MM.1S (cell line): ENCODE measurements around the gene ZNF275.

Source experiments
- CTCF ChIP-seq: fragments of 300-600 bp; sonication (generic); IDR thresholded peaks from 2 replicates; pipeline ENCODE4 v1.5.1; 2016; ENCODE audit warnings: antibody characterized with exemption, low read length, mixed read lengths
- EZH2 ChIP-seq: fragments of 300-600 bp; sonication (generic); optimal IDR thresholded peaks from 2 replicates; pipeline ENCODE3; 2017; ENCODE audit warnings: low read depth, mild to moderate bottlenecking, antibody characterized with exemption, low read length, mixed read lengths

GRCh38 chrX:153387345-153387744, 53.4 kb downstream of the ZNF275 start:
- no peak for TF ChIP-seq EZH2
- no peak for TF ChIP-seq CTCF
